HK-2 (cell line): Measurements from ENCODE around the gene MAML3.

Source experiments
- DNase-seq: peaks from one replicate; pipeline ENCODE4 v3.0.0-alpha.2; 2018; ENCODE audit not compliant: unreplicated experiment

The MAML3 gene

DNA sequence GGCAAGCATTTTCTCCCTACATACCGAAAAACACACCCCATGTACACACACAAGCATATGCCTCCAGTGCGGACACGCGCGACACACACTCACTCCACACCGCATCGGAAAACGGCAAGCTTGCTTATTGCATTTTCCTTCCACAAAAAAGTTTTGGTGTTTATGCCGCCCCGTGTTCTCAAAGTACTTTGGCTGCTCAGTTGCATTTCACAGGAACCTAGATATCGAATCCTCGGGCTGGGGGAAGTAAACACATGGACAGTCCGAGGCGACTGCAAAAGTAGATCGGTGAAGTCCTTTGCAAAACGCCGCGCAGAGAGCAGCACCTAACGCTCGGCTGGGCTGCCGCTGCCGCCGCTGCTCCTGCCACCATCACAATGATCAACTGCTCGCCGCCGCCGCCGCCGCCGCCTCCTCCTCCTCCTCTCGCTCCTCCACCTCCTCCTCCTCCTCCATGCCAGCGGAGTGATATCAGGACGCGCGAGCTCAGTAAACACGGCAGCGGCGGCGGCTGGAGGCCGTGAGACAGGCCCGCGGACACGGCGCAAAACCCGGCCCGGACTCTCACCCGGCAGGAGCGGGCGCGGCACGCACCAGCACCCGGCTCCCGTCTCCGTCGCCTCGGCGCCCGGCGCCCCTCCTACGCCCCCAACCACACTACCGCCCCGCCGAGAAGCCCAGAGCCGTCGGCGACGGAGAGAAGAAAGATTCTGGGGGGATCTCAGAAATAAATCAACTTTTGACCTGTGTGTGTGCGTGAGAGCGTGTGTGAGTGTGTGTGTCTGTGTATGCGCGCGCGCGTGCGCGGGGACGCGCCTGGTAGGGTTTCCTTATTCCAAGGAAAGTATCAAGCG, at the start of gene MAML3:
Gene MAML3 (minus strand): TSS at position 467 of the 854 bp plus-strand sequence. CDS start 857 bp downstream, outside the sequence.
- DNase-seq, result peak; percentile 78

DNA sequence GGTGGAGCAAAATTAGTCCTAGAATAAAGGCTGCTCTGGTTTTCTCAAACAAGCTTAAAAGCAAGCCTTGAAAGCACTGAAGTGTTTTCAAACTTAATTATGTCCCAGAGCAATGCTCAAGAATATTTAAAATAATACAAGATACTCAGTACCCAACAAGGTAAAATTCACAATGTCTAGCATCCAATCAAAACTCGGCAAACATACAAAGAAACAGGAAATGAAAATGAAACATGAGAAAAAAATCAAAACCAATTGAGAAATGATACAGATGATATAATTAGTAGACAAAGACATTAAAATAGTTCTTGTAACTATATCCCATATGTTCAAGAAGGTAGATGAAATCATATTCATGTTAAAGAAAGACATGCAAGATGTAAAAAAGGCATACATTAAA, 45.0 kb upstream of the MAML3 start:
- DNase-seq, result no peak

DNA sequence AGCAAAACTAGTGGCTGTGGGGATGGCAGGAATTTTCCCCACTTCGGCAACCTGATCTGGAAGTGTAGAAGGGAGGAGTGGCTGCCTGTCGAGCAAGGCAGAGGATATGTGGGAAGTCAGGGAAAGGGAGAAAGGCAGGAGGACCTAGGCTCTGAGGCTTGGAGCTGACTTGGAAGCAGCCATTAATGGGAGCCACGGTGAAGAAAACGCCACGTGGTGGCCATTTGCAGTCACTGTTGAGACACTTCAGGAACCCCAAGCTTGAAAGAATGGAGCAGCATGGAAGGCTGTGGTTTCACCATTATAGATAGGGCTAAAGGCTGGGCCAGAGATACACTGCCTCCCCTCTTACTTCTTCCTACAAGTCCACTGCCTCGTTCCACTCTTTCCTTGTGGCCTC, 41.8 kb upstream of the MAML3 start:
- DNase-seq, result no peak

DNA sequence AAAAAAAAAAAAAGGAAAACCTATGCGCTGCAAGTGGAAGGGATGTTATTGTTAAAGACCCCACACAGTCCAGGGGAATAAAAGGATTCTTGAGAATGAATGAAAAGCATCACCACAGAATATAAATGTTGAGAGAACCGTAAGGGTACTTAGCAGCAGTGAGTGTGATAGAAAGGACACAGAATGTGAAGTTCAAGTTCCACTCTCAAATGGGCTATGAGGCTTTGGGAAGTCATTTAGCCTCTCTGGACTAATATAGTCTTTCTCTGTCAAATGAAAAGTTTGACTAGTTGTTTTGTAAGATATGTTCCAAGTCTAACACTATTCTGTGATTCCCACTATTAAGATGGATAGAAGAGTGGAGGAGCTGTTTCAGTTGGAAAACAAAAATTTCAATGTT, 35.8 kb upstream of the MAML3 start:
- DNase-seq, result no peak

DNA sequence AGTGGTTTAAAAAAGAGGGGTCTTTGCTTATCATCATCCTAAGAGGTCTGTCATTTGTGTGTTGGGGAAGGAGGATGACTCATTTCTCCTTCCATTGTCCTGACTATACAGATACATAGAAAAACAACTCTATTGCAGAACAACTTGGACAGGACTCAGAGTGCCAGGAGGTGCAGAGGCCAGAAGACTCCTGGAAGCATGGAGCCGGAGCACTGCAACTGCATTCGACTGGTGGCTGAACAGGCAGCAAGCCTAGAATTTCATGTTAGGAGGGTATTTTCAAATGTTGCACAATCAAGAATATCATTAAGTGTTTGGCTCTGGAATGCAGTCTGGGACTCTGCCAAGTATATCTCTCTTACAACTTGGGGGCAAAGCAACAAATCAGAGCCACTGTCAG, 35.0 kb upstream of the MAML3 start:
- no peak for DNase-seq

DNA sequence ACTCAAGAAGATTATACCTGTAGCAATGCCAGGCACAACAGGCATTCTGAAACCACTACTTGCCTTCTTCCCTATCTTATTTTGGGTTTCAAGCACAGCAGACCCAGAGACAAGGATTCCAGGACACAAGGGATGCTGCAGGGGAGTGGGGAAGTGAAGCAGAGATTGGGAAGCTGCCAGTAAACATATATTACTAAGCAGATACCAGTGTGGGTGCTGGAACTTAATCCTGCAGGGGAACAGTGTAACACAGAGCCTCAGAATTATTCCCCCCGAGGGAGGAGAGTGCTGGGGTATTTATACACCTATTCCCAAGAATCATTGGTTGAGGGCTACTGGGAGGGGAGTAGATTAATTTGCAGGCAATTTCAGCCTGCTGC, 33.3 kb upstream of the MAML3 start:
- DNase-seq, result no peak

DNA sequence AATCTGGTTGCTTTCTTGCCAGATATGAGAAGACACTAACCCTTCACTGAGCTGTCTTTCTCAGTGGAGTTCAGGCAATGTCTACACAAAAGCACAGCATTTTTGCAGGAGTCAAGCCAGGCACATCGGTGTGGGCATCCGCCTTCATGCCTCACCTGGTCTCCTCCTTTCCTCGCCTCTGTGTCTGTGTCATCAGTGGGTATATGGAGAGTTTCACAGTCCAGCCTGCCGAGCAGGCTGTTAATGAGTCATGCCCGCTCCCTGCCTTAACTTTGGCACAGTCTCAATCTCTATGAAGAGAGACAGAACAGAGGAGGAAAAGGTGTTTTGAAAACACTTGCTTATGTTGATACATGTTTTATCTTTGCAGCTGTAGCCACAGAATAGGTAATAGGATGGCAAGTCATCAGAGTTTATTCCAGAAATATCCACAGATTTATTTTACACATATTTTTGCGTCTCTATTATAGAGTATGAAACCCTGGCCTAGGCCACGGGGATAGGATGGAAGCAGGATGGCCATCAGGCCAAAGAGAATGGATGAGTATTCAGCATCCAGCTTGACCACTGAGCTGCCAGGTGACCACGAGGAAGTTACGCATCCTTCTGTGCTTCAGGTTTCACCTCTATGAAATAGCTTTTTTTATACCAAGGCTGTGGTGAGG, 32.8 kb upstream of the MAML3 start:
- peak; percentile 7 for DNase-seq

DNA sequence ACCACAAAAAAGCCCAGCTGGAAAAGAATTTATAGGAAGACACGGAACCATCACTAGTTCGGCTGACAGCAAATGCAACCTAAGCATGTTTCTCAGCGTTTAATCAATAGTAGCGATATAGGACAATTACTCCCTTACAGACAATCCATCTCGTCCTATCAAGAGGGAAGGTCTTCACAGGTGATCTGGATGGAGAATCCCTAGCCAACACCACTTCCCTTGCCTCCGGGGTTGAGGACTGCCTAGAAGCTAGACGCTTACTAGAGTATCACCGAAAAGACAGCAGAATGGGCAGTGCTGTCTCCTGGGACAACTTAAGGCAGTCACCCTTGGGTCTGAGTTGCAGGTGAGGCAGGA, 32.1 kb upstream of the MAML3 start:
- DNase-seq, result no peak

DNA sequence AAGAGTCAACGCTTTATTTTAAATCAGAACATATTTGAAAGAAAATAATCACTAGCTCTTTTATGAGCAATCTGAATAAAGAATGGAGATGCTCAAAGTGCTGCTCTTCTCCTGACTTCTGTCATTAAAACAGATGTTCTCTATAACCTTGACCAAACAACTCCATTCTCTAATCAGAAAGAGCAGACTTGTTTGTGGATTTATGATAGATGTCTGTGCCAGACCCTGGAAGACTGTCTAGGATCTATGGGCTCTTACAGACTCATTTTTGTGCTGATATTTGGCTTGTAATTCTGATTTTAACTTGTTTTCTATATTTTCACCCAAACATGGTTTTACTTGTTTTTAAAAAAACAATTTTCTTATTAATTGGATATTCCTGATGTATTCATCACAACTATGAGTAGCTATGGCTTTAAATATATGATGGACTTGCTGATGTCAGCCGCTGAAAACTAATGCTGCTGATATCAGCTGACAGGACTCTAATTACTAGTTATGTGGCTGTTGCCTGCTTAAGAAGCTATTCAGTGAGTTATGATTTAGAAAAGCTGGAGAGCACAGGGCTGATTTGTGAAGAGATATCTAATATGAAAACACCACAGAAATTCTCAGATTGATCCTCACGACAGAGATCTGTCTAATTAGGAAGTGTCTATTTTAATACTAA, 31.6 kb upstream of the MAML3 start:
- no peak for DNase-seq

DNA sequence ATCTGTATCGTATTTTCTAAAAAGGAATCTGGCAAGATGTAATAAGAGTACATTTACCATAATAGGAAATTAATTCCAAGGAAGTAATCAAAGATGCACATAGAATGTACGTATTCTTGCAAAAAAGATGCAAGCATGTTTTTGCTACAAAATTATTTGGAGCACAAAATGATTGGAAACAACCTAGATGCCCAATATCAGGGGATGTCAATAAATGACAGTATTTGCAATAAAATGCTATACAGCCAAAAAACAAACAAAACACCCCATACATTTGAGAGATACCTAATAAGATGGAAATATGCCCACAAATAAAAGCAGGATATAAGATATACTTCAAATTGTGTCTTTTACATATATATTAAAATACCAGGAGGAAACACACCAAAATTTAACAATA, 29.3 kb upstream of the MAML3 start:
- DNase-seq, result no peak

DNA sequence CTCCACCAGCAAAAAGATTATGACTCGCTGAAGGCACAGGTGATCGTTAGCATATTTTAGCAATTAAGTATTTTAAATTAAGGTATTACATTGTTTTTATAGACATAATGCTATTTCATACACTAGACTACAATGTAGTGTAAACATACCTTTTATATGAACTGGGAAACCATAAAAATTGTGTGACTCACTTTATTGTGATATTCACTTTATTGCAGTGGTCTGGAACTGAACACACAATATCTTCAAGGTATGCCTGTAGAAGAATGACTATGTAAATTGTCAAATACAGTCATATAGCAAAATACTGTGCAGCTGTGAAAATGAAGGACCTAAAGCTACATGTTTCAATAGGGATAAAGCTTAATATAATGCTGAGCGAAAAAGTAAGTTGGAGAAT, 26.6 kb upstream of the MAML3 start:
- no peak for DNase-seq

DNA sequence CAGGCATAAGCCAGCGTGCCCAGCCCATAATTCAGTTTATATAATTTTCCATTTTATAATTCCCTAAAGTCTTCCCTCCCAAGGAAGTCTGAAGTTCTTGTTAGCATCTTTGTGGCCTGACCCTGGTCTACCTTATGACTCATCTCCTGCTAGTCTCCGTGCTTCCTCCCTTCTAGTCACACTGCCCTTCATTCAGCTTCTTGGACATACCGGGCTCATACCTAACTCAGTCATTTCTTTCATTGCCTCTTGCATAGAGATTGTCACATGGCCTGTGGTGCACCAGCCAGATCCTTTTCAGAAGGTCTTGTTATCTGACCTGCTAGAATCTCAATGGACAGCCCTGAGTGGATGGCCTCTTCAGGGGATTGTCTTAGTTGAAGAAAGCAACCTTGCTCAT, 22.8 kb upstream of the MAML3 start:
- DNase-seq, result no peak

DNA sequence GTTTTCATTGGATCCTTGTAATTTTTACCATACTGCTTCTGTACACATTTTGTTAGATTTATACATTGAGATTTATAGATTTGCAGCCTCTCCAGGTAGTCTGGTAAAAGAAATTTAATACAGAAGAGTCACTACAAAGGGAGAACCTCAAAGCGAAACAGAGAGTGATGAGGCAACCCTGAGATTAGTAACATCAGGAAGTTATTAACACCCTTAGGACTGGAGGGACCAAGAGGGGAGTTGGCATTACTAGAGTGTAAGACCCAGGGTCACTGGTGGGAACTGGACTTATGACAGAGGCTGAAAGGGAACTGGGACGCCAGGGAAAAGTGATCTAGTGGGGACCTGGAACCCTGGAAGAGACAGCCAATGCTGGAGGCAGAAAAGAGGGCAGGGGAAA, 20.6 kb upstream of the MAML3 start:
- no peak for DNase-seq

DNA sequence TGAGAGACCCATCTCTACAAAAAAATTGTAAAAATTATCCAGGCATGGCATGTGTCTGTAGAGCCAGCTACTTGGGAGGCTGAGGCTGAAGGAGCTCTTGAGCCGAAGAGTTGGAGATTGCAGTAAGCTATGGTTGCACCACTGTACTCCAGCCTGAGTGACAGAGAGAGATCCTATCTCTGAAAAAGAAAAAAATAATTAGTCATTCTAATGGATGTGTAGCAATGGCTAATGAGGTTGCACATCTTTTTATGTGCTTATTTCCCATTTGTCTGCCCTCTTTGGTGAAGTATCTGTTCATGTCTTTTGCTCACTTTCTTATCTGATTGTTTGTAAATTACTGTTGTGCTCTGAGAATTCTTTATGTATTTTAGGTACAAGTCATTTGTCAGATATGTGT, 19.0 kb upstream of the MAML3 start:
- no peak for DNase-seq

DNA sequence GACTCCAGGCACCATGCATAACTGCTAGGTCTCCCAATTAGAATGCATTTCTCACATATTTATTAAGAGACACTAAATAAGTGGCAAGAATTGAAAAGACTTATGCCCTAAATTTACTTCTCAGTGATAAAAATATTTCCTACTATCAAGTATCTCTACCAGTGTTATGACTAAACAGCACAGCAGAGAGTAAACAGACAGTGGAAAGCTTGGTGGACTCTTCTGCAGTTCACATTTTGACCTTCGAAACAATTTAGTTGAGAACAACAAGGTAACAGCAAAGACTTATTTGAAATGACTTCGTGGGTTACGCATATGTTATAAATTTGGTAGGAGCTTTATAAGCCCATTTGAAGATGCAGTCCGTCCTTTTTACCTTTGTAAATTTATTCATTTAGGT, 16.3 kb upstream of the MAML3 start:
- no peak for DNase-seq

DNA sequence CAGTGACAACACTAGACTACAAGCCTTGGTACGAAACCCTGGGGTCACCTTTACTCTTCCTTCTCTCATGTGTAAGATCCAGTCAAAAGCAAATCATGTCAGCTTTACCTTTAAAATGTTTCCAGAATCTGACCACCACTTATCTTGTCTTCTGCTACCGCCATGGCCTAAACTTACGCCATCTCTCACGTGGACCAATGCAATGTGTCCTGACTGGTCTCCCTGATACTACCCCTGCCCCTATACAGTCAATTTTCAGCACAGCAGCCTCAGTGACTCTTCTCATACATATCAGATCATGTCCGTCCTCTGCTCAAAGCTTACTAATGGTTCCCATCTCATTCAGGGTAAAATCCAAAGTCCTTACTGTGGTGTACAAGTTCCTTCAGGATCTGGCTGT, 15.0 kb upstream of the MAML3 start:
- no peak for DNase-seq

DNA sequence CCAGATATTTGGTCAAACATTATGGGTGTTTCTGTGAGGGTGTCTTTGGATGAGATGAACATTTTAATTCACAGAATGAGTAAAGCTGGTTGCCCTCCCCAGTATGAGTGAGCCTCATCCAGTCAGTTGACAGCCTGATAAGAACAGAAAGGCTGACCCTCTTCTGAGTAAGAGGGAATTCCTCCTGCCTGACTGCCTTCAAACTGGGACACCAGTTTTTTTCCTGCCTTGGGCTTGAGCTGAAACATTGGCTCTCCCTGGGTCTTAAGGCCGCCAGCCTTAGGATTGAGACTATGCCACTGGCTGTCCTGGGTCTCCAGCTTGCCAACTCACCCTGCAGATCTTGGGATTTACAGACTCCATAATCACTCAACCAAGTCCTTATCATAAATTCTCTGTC, 14.5 kb upstream of the MAML3 start:
- DNase-seq, result no peak

DNA sequence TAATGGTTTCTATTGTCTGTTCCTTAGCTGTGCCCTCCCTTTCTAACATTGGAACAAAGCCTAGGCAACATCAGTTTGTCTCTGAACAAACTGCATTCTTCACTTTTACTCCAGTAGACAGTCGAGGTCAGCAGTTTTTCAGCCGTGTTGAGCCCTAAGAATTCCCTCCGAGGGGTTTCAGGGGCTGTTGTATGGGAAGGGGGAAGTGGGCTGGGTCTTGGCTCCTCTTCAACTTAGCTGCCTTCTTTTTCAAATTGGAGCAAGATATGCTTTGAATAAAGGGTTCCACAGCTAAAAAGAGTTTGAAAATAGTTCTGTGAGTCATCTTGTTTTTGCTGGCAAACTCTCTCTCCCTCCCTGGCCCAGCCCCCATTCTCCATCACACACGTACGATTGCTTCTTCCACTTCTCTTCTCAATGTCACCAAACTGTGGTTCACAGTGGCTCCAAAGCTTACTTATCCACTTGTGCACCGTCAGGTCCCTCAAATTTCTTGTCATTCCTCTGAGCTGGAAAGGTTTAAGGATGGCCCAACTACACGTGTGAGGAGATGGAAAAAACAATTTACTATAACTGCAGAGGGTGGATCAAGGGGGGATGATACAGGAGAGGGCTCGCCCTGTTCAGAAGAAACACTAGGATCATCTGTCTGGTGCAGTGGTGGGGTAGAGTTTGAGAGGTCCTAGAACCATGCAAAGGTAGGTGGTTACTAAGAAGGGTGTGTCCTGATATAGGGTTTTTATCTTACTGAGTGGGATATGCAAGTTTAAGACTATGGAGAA, 9.2 kb upstream of the MAML3 start:
- no peak for DNase-seq

DNA sequence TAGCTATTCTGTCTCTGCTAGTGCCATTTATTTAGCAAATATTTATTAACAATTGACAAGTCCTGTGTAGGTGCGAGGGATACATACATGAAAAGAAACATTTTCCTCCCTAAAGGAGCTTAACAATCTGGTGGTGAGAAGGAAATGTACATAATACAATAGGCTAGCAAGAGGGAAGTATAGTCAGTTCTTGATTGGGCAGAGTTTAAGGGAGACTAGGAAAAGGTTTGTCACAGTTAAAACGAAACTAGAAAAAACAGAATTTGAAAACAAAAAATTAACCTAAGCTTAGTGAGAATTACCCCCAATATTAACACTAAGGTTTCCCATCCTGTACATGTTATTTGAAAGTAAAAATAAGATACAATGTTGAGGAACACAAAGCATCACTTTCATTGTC, 8.6 kb upstream of the MAML3 start:
- DNase-seq, result no peak

DNA sequence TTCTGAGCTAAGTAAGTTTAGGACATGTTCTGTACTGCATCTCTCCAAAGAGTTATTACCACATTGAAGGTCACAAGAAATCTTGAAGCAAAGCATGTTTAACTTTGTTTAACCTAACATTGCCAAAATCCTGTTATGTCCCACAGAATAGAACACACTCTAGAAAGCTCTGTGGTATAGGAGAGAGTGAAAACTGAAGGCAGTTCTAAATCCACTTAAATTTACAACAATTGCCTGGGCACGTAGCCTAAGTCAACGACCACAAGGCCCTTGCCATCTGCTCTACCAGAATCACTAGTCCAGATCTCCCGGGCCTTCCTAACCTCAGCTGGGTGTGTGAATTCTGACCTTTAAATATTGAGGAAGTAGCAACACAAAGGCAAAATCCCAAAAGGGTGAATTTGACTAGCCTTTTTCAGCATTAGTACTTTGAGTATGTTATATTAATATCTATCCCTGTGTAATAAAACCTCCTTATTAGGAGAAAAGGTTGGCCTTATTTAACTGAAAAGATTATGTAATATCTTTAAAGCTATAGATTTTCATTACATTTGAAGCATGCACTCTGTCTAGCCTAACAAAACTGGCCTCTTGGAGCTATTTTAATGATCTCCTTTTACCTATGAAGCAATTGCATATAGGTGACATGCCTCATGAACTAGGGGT, 4.5 kb upstream of the MAML3 start:
- no peak for DNase-seq

DNA sequence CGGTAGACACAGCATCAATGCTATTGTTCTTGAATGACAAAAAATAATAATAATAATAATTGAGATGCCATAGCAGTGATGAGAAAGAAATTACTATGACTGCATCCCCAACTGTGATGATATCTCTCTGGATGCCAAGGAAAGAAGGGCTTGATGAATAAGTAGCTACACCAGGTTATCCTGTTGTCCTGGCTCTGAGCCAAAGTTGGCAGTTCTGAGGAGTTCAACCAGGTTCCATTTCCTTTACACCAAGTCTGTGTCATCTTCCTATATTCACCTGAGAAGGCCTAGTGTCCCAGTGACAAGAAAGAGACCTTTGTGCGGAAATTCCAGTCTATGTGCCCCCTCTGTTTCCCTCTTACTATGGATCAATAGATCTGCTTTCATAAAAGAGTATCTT, 3.4 kb upstream of the MAML3 start:
- no peak for DNase-seq
